Kidney (tissue), 14 donors: ENCODE measurements around the gene ABT1. TPM values are rescaled to one million over a fixed set of nuclear protein-coding genes. Genes with fewer than 3 reads are reported as not detected.

ENCODE experiments used
- DNase-seq, 5 donors: peaks; one replicate each; pipeline ENCODE4 v3.0.0-alpha.2; 2013 to 2020
- FAIRE-seq: peaks from 2 replicates; lab custom pipeline; 2012; peaks lifted over from hg19 to GRCh38; lab: Jason Lieb, UNC
- H3K27ac ChIP-seq, 2 donors: one replicate each; pipeline ENCODE4 v1.7.0; 2013; ENCODE audit warnings: low read depth in 2 of 2, low read length in 2 of 2, inconsistent platforms in 1 of 2
- H3K27me3 ChIP-seq: one replicate; pipeline ENCODE4 v1.7.1; 2013; ENCODE audit warnings: low read length, inconsistent platforms; ENCODE audit not compliant: control insufficient read depth, insufficient read depth
- H3K36me3 ChIP-seq, 3 donors: one replicate each; pipeline versions ENCODE4 v1.7.0 to v1.7.1; 2013; ENCODE audit warnings: low read length in 3 of 3, control low read depth in 1 of 3, inconsistent platforms in 1 of 3; ENCODE audit not compliant: insufficient read depth in 3 of 3, control insufficient read depth in 2 of 3
- H3K4me1 ChIP-seq, 3 donors: one replicate each; pipeline versions ENCODE4 v1.7.0 to v1.7.1; 2013; ENCODE audit warnings: low read length in 3 of 3, inconsistent platforms in 1 of 3, low read depth in 1 of 3; ENCODE audit not compliant: control insufficient read depth in 2 of 3, insufficient read depth in 2 of 3
- H3K4me3 ChIP-seq, 3 donors: one replicate each; pipeline versions ENCODE4 v1.7.0 to v1.8.1; 2013; ENCODE audit warnings: low read length in 3 of 3, control low read depth in 1 of 3, inconsistent platforms in 1 of 3
- H3K9ac ChIP-seq, 3 donors: one replicate each; pipeline versions ENCODE4 v1.7.0 to v1.7.1; 2013; ENCODE audit warnings: low read length in 3 of 3, control low read depth in 1 of 3, inconsistent platforms in 1 of 3
- H3K9me3 ChIP-seq, 3 donors: one replicate each; pipeline versions ENCODE4 v1.7.0 to v1.7.1; 2013; ENCODE audit warnings: low read length in 3 of 3, control low read depth in 1 of 3, inconsistent platforms in 1 of 3; ENCODE audit not compliant: control insufficient read depth in 2 of 3, insufficient read depth in 1 of 3
- intact Hi-C: fragments of 100-400 bp; cut with DNase I; formaldehyde crosslinking; loops from one replicate; pipeline ENCODE4 v1.11.1; 2022
- polyA plus RNA-seq: library from polyadenylated mRNA; stranded (reverse); fragments of 350-450 nt; fragmentation: Illumina TruSeq; extraction: RNeasy Lipid Tissue Mini Kit (QIAGEN cat#74804); gene quantifications from one replicate; pipeline ENCODE4 v1.2.3, GENCODE V29; 2014; ENCODE audit warnings: low read depth, low replicate concordance; ENCODE audit not compliant: insufficient read depth
- total RNA-seq: library from RNA; stranded (reverse); fragmentation: NEBNext Ultra II Directional; extraction: Animal tissue kit (Norgen Biotek cat#: 25700); gene quantifications from one replicate; pipeline ENCODE4 v1.2.1, GENCODE V29; 2021
- TF ChIP-seq, protein P1 (sequence below): IDR thresholded peaks from 3 replicates; pipeline ENCODE4 v1.5.1; 2012; ENCODE audit warnings: mild to moderate bottlenecking, moderate library complexity, borderline replicate concordance; ENCODE audit not compliant: insufficient read depth; ENCODE audit errors: extremely low read depth
- donor health status: control.
- donor health status: control.
- donor health status: control.
- donor health status: control.
- donor health status: control.
- donor health status: DM: yes; HTN: yes; CAD: no.
- donor health status: Normal renal cell carcinoma (clear cell type).

ABT1 gene
- total and polyA plus RNA-seq, 2 donors from 2014 or later = 11.3 to 14.0 TPM

DNA sequence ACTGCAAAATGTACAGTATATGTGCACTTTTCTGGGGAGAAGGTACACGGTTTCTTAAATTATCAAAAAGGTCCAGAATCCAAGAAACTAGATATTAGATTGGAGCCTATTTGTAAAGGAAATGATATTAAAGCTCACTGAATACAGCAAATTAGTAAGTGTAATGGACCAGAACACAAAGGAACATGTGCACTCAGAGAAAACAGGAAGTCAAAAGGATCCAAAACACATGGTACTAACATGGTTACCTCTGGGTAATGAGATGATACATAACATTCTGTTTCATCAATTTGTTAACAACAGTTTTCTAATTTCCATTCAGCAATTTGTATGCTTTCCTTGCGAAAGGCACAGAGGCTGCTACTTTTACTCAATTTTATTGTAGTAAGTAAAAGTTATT is 44.1 kb downstream of the ABT1 start:
- no peak overlapping the region for H3K9ac ChIP-seq
- no peak for DNase-seq
- no peak overlapping the region for H3K27ac ChIP-seq
- H3K4me3 ChIP-seq = no peak overlapping the region
- TF ChIP-seq, protein P1, sequence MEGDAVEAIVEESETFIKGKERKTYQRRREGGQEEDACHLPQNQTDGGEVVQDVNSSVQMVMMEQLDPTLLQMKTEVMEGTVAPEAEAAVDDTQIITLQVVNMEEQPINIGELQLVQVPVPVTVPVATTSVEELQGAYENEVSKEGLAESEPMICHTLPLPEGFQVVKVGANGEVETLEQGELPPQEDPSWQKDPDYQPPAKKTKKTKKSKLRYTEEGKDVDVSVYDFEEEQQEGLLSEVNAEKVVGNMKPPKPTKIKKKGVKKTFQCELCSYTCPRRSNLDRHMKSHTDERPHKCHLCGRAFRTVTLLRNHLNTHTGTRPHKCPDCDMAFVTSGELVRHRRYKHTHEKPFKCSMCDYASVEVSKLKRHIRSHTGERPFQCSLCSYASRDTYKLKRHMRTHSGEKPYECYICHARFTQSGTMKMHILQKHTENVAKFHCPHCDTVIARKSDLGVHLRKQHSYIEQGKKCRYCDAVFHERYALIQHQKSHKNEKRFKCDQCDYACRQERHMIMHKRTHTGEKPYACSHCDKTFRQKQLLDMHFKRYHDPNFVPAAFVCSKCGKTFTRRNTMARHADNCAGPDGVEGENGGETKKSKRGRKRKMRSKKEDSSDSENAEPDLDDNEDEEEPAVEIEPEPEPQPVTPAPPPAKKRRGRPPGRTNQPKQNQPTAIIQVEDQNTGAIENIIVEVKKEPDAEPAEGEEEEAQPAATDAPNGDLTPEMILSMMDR = no peak
- intact Hi-C loops = no loop called here
- no peak for FAIRE-seq
- no peaks in the 10 kb centered on the region for H3K4me1 ChIP-seq
- peaks cover 2 to 35% (median 13%) of the 10 kb centered on the region in 3 donors for H3K9me3 ChIP-seq
- no peaks in the 10 kb centered on the region for H3K27me3 ChIP-seq
- H3K36me3 ChIP-seq = peaks cover 16 to 45% (median 31%) of the 10 kb centered on the region in 3 donors

DNA sequence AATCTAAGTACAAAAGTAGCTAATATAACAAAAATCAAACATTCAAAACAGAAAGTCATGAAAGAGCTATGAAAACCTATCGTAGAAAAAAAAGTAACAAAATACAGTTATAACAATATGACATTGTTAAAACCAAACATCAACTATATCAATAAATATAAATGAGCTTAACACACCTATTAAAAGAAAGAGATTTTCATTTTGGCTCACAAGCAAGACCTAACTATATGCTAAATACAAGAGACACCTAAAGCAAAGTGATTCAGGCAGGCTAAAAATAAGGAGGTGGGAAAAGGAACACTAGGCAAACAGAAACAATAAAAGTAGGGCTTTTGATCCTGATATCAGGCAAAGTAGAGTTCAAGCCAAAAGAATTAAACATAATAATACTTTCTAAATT is 49.3 kb downstream of the ABT1 start:
- intact Hi-C loops = no loop called here
- Histone ChIP-seq H3K27me3 (no peaks in the 10 kb centered on the region), H3K4me3 (no peak overlapping the region), H3K36me3 (peaks cover 9 to 25% (median 17%) of the 10 kb centered on the region in 3 donors), H3K4me1 (no peaks in the 10 kb centered on the region), H3K9me3 (peaks cover 0 to 14% (median 0%) of the 10 kb centered on the region in 3 donors), H3K27ac (no peak overlapping the region), H3K9ac (no peak overlapping the region)
- no peak for DNase-seq
- FAIRE-seq = no peak
- TF ChIP-seq, protein P1 = no peak

Other genes starting within 250 kb of the ABT1 start
- 21.5 TPM for gene BTN3A2, start 231.8 kb upstream of the ABT1 start, total RNA-seq
- gene BTN3A2, start 231.8 kb upstream of the ABT1 start, polyA plus RNA-seq = 26.0 TPM
- 19.9 TPM for gene BTN2A2, start 213.8 kb upstream of the ABT1 start, total RNA-seq
- gene BTN2A2, start 213.8 kb upstream of the ABT1 start, polyA plus RNA-seq = 8.9 TPM
- gene BTN3A1, start 194.7 kb upstream of the ABT1 start, total RNA-seq = 23.1 TPM
- 13.8 TPM for gene BTN3A1, start 194.7 kb upstream of the ABT1 start, polyA plus RNA-seq
- 20.3 TPM for gene BTN3A3, start 156.4 kb upstream of the ABT1 start, total RNA-seq
- 7.9 TPM for gene BTN3A3, start 156.4 kb upstream of the ABT1 start, polyA plus RNA-seq
- 19.1 TPM for gene BTN2A1, start 139.0 kb upstream of the ABT1 start, total RNA-seq
- 15.6 TPM for gene BTN2A1, start 139.0 kb upstream of the ABT1 start, polyA plus RNA-seq
- 0.09 TPM for gene BTN1A1, start 96.7 kb upstream of the ABT1 start, total RNA-seq
- not detected for gene BTN1A1, start 96.7 kb upstream of the ABT1 start, polyA plus RNA-seq
- gene HMGN4, start 58.6 kb upstream of the ABT1 start, total RNA-seq = 72.7 TPM
- gene HMGN4, start 58.6 kb upstream of the ABT1 start, polyA plus RNA-seq = 49.3 TPM
- gene ZNF322, start 62.8 kb downstream of the ABT1 start, total RNA-seq = 27.3 TPM
- 7.9 TPM for gene ZNF322, start 62.8 kb downstream of the ABT1 start, polyA plus RNA-seq